Activated CD8-positive, alpha-beta memory T cell treated with anti-CD3 and anti-CD28 coated beads, Interleukin-2, amount 50 U/mL, for 24 hours (primary cell): ENCODE measurements around the gene PRG2.
"Not testable (repeated sequence)": the region's sequence is repeated elsewhere in the genome, so short reads cannot be mapped to it uniquely, and the experiment has no call there.

Experiments
- DNase-seq: peaks from one replicate; pipeline ENCODE4 v3.0.0-alpha.2; 2020; ENCODE audit errors: extremely low read depth

PRG2 gene

GRCh38 chr11:57347336-57347735, 43.1 kb downstream of the PRG2 start:
- no peak for DNase-seq

- DNase-seq: peak; percentile 56
These were observed 44.8 kb downstream of the PRG2 start for GRCh38 chr11:57345555-57346211.

GRCh38 chr11:57344826-57345225, 45.6 kb downstream of the PRG2 start:
- no peak for DNase-seq

- no peak for DNase-seq
These were observed 46.6 kb downstream of the PRG2 start for GRCh38 chr11:57343825-57344224.

- no peak for DNase-seq
These were observed 47.7 kb downstream of the PRG2 start for GRCh38 chr11:57342702-57343101.

- no peak for DNase-seq
These were observed 49.1 kb downstream of the PRG2 start for GRCh38 chr11:57341250-57341808.

- no peak for DNase-seq
These were observed 50.3 kb downstream of the PRG2 start for GRCh38 chr11:57340039-57340615.

GRCh38 chr11:57339328-57339727, 51.1 kb downstream of the PRG2 start:
- no peak for DNase-seq

GRCh38 chr11:57338142-57338541, 52.3 kb downstream of the PRG2 start, which contains the start of gene P2RX3:
P2RX3 (plus strand) TSS chr11:57338352; CDS start chr11:57338551, 199 bp downstream.
- no peak for DNase-seq

- DNase-seq: not testable (repeated sequence)
These were observed 53.6 kb downstream of the PRG2 start for GRCh38 chr11:57336856-57337255.
